ENCODE measurements around the gene ACSS3. TPM values are rescaled to one million over a fixed set of nuclear protein-coding genes. Genes with fewer than 3 reads are reported as not detected.

Gene ACSS3
- total RNA-seq, 4 donors from 2014 or later = 5.8 to 12.1 (median 6.9) TPM

DNA sequence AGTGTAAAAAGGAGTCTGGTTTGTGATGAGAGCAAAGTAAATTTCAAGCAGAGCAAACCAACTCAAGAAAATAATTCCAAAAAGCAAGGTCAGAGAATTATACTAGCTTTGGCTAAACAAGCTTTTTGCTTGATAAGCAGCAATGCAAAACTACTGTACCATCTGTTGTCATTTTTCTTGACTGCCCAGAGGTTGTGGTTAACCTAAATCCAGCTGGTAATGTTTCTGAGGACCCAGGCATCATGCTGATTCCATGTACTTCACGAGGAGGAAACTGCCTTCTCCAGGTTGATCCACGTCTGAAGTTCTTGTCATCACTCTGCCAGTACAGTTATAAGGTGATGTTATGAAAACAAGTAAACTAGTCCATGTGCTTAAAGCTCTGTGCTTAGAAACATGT lies 185.2 kb downstream of the ACSS3 start:
- Histone ChIP-seq H3K36me3 (no peaks in the 10 kb centered on the region), H3K4me1 (no peaks in the 10 kb centered on the region), H3K27me3 (no peaks in the 10 kb centered on the region), H3K9me3 (no peaks in the 10 kb centered on the region), H3K27ac (replicated peaks in 1 of 4) (no peak overlapping the region), H3K4me3 (no peak overlapping the region)
- intact Hi-C loops (cut with DNase I) = no loop called here
- no peak for DNase-seq (ENCODE audit: extremely low spot score)
- no peak for TF ChIP-seq EP300 (IDR thresholded peaks at IDR 0.05)
- no peak for TF ChIP-seq POLR2AphosphoS5 (IDR thresholded peaks at IDR 0.05)
- TF ChIP-seq, protein P1, sequence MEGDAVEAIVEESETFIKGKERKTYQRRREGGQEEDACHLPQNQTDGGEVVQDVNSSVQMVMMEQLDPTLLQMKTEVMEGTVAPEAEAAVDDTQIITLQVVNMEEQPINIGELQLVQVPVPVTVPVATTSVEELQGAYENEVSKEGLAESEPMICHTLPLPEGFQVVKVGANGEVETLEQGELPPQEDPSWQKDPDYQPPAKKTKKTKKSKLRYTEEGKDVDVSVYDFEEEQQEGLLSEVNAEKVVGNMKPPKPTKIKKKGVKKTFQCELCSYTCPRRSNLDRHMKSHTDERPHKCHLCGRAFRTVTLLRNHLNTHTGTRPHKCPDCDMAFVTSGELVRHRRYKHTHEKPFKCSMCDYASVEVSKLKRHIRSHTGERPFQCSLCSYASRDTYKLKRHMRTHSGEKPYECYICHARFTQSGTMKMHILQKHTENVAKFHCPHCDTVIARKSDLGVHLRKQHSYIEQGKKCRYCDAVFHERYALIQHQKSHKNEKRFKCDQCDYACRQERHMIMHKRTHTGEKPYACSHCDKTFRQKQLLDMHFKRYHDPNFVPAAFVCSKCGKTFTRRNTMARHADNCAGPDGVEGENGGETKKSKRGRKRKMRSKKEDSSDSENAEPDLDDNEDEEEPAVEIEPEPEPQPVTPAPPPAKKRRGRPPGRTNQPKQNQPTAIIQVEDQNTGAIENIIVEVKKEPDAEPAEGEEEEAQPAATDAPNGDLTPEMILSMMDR (IDR thresholded peaks at IDR 0.05) = no peak
- TF ChIP-seq POLR2A (IDR thresholded peaks at IDR 0.05; ENCODE audit: low read depth) = no peak
- 66% methylated on average over 2 of the region's 2 CpGs for WGBS

DNA sequence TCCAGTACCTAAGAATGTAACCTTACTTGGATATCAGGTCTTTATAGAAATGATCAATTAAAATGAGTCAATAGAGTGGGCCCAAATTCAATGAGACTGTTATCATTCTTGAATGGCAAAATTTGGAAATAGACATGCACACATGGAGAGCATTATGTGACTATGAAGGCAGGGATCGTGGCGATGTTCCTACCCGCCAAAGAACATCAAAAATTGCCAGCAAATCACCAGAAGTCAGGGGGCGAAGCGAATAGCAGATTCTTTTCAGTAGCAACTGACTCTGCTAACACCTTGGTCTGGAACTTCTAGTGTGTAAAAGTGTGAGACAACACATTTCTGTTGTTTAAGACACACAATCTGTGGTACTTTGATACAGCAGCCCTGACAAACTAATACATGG lies 192.5 kb downstream of the ACSS3 start:
- TF ChIP-seq POLR2A (IDR thresholded peaks at IDR 0.05; ENCODE audit: low read depth) = no peak
- TF ChIP-seq, protein P1 (IDR thresholded peaks at IDR 0.05) = no peak
- TF ChIP-seq POLR2AphosphoS5 (IDR thresholded peaks at IDR 0.05) = no peak
- no peak for TF ChIP-seq EP300 (IDR thresholded peaks at IDR 0.05)
- DNase-seq (ENCODE audit: extremely low spot score) = no peak
- intact Hi-C loops (cut with DNase I) = no loop called here
- Histone ChIP-seq H3K27ac (replicated peaks in 1 of 4) (no peak overlapping the region), H3K4me1 (no peaks in the 10 kb centered on the region), H3K36me3 (no peaks in the 10 kb centered on the region), H3K27me3 (no peaks in the 10 kb centered on the region), H3K4me3 (no peak overlapping the region), H3K9me3 (no peaks in the 10 kb centered on the region)
- WGBS = 95% methylated on average over 5 of the region's 5 CpGs

DNA sequence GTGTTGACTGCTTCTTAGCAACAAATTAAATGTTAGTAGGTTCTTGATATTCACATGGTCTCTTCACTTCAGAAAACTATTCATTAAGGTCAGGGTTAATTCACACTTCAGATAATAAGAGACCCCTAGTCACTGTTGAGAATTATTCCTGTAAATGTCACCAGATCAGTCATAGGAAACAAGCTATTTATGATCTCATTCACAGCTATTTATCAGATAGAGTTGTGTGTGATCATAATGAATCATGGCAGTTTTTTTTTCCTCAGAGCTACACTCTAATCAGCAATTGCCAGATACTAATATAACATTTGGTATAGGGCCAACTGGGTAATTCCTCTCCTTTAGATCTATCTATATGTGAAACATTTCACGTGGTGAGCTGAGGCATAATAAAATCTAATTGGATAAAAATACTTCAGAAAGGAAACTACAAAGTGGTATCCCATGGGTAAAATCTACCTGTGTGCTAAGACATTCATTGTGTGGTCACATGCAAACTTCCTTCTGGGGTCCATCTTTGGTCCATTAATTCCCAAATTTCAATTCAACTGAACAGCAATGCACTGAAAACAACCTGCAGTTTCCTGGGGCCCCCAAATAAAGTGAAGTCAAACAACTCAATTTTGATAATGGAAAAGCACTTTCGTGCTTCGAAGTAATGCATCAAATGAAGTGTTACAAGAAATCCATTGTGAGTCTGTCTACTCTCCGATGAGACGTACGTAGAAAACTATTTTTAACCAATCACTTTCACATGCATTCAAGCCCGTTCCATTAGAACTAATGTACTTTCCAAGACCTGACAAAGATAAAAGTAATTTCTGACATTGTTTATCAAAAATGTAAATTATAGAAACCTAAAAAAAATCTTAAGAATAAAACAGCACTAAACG lies 197.0 kb downstream of the ACSS3 start:
- Histone ChIP-seq H3K9me3 (no peaks in the 10 kb centered on the region), H3K4me3 (no peak overlapping the region), H3K27ac (replicated peaks in 1 of 4) (no peak overlapping the region), H3K27me3 (no peaks in the 10 kb centered on the region), H3K36me3 (no peaks in the 10 kb centered on the region), H3K4me1 (no peaks in the 10 kb centered on the region)
- intact Hi-C loops (cut with DNase I) = no loop called here
- 44% methylated on average over 8 of the region's 8 CpGs for WGBS
- no peak for DNase-seq (ENCODE audit: extremely low spot score)
- TF ChIP-seq POLR2AphosphoS5 (IDR thresholded peaks at IDR 0.05) (no peak), POLR2A (IDR thresholded peaks at IDR 0.05; ENCODE audit: low read depth) (no peak), EP300 (IDR thresholded peaks at IDR 0.05) (no peak)
- TF ChIP-seq, protein P1 (IDR thresholded peaks at IDR 0.05) = no peak

DNA sequence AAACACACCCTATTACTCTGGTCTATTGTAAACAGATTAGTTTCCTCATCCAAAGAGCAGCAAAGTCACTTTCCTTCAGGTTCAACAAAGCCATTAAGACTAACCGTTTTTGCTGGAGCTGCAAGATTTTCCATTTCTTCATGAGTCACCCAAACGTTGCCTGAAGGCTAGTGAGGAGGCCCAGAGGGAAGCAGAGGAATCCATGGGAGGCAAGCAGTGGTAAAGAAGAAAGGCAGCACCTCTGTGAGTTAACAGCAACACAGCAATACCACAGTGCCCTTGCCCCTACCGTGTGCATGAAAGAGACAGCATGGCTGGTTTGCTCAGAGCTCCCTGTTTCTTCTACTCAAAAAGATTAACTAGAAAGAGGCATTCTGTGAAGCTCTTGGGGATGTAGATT lies 206.3 kb downstream of the ACSS3 start:
- Histone ChIP-seq H3K27ac (replicated peaks in 1 of 4) (no peak overlapping the region), H3K36me3 (no peaks in the 10 kb centered on the region), H3K27me3 (no peaks in the 10 kb centered on the region), H3K9me3 (no peaks in the 10 kb centered on the region), H3K4me3 (no peak overlapping the region), H3K4me1 (no peaks in the 10 kb centered on the region)
- TF ChIP-seq POLR2AphosphoS5 (IDR thresholded peaks at IDR 0.05) (no peak), POLR2A (IDR thresholded peaks at IDR 0.05; ENCODE audit: low read depth) (no peak), EP300 (IDR thresholded peaks at IDR 0.05) (no peak)
- TF ChIP-seq, protein P1 (IDR thresholded peaks at IDR 0.05) = no peak
- 52% methylated on average over 3 of the region's 3 CpGs for WGBS
- DNase-seq (ENCODE audit: extremely low spot score) = no peak
- intact Hi-C loops (cut with DNase I) = no loop called here
